Neuronal stem cell (in vitro differentiated cells): Measurements from ENCODE around the gene VRK1. TPM values are rescaled to one million over a fixed set of nuclear protein-coding genes. Genes with fewer than 3 reads are reported as not detected.

ENCODE experiments used
- DNase-seq: peaks from one replicate; pipeline ENCODE4 v3.0.0-alpha.2; 2013; ENCODE audit warnings: low spot score
- H2AFZ ChIP-seq: one replicate; pipeline ENCODE4 v1.6.1; 2013; ENCODE audit warnings: mild to moderate bottlenecking, low read length, inconsistent platforms
- H2AK5ac ChIP-seq: 2 replicates; pipeline ENCODE4 v1.6.1; 2013; ENCODE audit warnings: low read depth, mild to moderate bottlenecking, inconsistent platforms, low read length, moderate library complexity, mixed read lengths
- H2BK120ac ChIP-seq: 2 replicates; pipeline ENCODE4 v1.6.1; 2013; ENCODE audit warnings: low read depth, mild to moderate bottlenecking, inconsistent platforms, low read length, moderate library complexity, mixed read lengths
- H2BK12ac ChIP-seq: one replicate; pipeline ENCODE4 v1.6.1; 2013; ENCODE audit warnings: low read length, inconsistent platforms
- H2BK15ac ChIP-seq: 2 replicates; pipeline ENCODE4 v1.6.1; 2013; ENCODE audit warnings: mild to moderate bottlenecking, low read length, inconsistent platforms, mixed read lengths
- H2BK5ac ChIP-seq: one replicate; pipeline ENCODE4 v1.6.1; 2013; ENCODE audit warnings: inconsistent platforms, mild to moderate bottlenecking, low read length, moderate library complexity
- H3K14ac ChIP-seq: one replicate; pipeline ENCODE4 v1.6.1; 2013; ENCODE audit warnings: low read length, inconsistent platforms
- H3K18ac ChIP-seq: 2 replicates; pipeline ENCODE4 v1.6.1; 2013; ENCODE audit warnings: low read length, inconsistent platforms
- H3K23ac ChIP-seq: 2 replicates; pipeline ENCODE4 v1.6.1; 2013; ENCODE audit warnings: low read depth, mild to moderate bottlenecking, mixed read lengths, low read length, inconsistent platforms; ENCODE audit not compliant: poor library complexity
- H3K27ac ChIP-seq: replicated peaks from 3 replicates; pipeline ENCODE4 v1.5.1; 2013; ENCODE audit warnings: low read length, inconsistent platforms
- H3K27me3 ChIP-seq, 3 experiments: 2 replicates each; pipeline ENCODE4 v1.6.1; 2013; ENCODE audit warnings: low read length in 3 of 3, mild to moderate bottlenecking in 2 of 3, inconsistent platforms in 1 of 3, low read depth in 1 of 3, mixed read lengths in 1 of 3, moderate library complexity in 1 of 3; ENCODE audit not compliant: control insufficient read depth in 3 of 3, insufficient read depth in 3 of 3
- H3K36me3 ChIP-seq, 2 donors: replicated peaks in 1 of 2; 2 replicates each; pipeline ENCODE4 v1.6.1; 2013; ENCODE audit warnings: low read length in 2 of 2; ENCODE audit not compliant: control insufficient read depth in 2 of 2, insufficient read depth in 2 of 2
- H3K4ac ChIP-seq: 2 replicates; pipeline ENCODE4 v1.6.1; 2013; ENCODE audit warnings: inconsistent platforms, mild to moderate bottlenecking, low read length, moderate library complexity
- H3K4me1 ChIP-seq, 2 donors: 1 replicate in 1 of 2; 2 replicates in 1 of 2; pipeline ENCODE4 v1.6.1; 2013; ENCODE audit warnings: low read length in 2 of 2, low read depth in 1 of 2; ENCODE audit not compliant: control insufficient read depth in 2 of 2, insufficient read depth in 1 of 2
- H3K4me2 ChIP-seq: one replicate; pipeline ENCODE4 v1.6.1; 2013; ENCODE audit warnings: mild to moderate bottlenecking, low read length, inconsistent platforms; ENCODE audit not compliant: insufficient read depth, poor library complexity, severe bottlenecking
- H3K4me3 ChIP-seq, 2 donors: 2 replicates each; pipeline ENCODE4 v1.5.1; 2013; ENCODE audit warnings: low read length in 2 of 2, mild to moderate bottlenecking in 2 of 2, inconsistent platforms in 1 of 2, moderate library complexity in 1 of 2
- H3K79me1 ChIP-seq: one replicate; pipeline ENCODE4 v1.6.1; 2013; ENCODE audit warnings: low read depth, mild to moderate bottlenecking, inconsistent platforms, low read length, moderate library complexity
- H3K9ac ChIP-seq: one replicate; pipeline ENCODE4 v1.6.1; 2013; ENCODE audit warnings: mild to moderate bottlenecking, low read depth, low read length, inconsistent platforms; ENCODE audit not compliant: poor library complexity
- H3K9me3 ChIP-seq, 2 donors: replicated peaks in 1 of 2; 2 replicates each; pipeline versions ENCODE3 to v1.6.1; 2013; ENCODE audit warnings: low read length in 2 of 2, mild to moderate bottlenecking in 2 of 2, inconsistent platforms in 1 of 2, low read depth in 1 of 2, mixed read lengths in 1 of 2, moderate library complexity in 1 of 2; ENCODE audit not compliant: control insufficient read depth in 2 of 2, insufficient read depth in 1 of 2
- H4K8ac ChIP-seq: one replicate; pipeline ENCODE4 v1.6.1; 2013; ENCODE audit warnings: low read depth, mild to moderate bottlenecking, inconsistent platforms, low read length, moderate library complexity
- H4K91ac ChIP-seq: one replicate; pipeline ENCODE4 v1.6.1; 2013; ENCODE audit warnings: low read length, low read depth, mild to moderate bottlenecking, inconsistent platforms; ENCODE audit not compliant: poor library complexity
- WGBS, 2 donors: extraction: QIAGEN DNeasy Blood & Tissue Kit; methylation state at CpG; one replicate each; pipeline ENCODE4 v1.1.7; 2013; ENCODE audit warnings: missing lambda C conversion rate in 2 of 2, mixed read lengths in 1 of 2; ENCODE audit not compliant: insufficient read length in 2 of 2, insufficient replicate concordance in 1 of 2; ENCODE audit errors: extremely low coverage in 2 of 2; 5-methylcytosine and 5-hydroxymethylcytosine counted together
- polyA plus RNA-seq, 2 experiments: library from polyadenylated mRNA; stranded (reverse); fragments of 200-250 nt; gene quantifications; one replicate each; pipeline ENCODE4 v1.2.3, GENCODE V29; 2013

Gene VRK1, protein sequence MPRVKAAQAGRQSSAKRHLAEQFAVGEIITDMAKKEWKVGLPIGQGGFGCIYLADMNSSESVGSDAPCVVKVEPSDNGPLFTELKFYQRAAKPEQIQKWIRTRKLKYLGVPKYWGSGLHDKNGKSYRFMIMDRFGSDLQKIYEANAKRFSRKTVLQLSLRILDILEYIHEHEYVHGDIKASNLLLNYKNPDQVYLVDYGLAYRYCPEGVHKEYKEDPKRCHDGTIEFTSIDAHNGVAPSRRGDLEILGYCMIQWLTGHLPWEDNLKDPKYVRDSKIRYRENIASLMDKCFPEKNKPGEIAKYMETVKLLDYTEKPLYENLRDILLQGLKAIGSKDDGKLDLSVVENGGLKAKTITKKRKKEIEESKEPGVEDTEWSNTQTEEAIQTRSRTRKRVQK
- polyA plus RNA-seq (2013, experiment 1 of 2): 64.4 TPM
- polyA plus RNA-seq (2013, experiment 2 of 2): 72.3 TPM

DNA sequence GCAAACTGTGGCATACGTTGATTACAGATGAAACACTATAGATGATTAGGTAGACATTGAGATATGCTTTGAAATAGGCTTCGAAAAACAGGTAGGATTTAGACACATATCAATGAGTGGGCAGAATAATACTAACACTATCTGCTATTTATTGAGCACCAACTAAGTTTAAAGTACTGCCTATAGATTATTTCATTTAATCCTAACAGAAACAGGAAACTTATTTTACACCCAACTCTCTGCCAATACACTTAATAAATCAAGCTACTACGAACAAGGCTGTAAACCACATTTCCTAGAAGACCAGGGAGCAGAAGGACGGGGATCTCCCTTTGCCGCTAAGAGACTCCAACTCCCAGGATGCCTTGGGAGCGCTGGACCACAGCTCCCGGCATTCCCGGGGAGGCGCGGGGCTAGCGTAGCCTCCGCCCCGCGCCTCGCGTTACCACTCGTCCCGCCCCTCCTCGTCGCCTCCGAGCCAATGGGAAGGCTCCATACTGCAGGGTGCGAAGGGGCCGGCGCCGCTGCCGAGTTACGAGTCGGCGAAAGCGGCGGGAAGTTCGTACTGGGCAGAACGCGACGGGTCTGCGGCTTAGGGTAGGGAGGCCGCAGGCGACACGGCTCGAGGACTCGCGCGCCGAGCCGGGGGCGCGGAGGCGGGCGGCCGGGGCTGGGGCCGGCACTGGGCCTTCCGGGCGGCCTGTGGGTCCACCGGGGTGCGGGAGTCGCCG, at the start of gene VRK1:
TSS of gene VRK1 (plus strand) at position 532 of the 731 bp plus-strand sequence. CDS start 36,090 bp downstream, outside the sequence.
- H3K36me3 ChIP-seq: peaks cover 0 to 10% of the 10 kb centered on the region in 2 donors
- peak; percentile 95 for DNase-seq
- H3K23ac ChIP-seq: peak within 1 kb of the TSS; percentile 91
- H2BK5ac ChIP-seq: no peak within 1 kb of the TSS
- peak within 1 kb of the TSS; percentile 21 for H2AK5ac ChIP-seq
- no peak within 1 kb of the TSS for H2BK120ac ChIP-seq
- H4K8ac ChIP-seq: no peak within 1 kb of the TSS
- peak within 1 kb of the TSS; percentile 92 for H3K18ac ChIP-seq
- H2AFZ ChIP-seq: peak within 1 kb of the TSS; percentile 86
- peak within 1 kb of the TSS; percentile 89 for H3K14ac ChIP-seq
- peak within 1 kb of the TSS; percentile 95 to 99 for H3K4me3 ChIP-seq
- WGBS, 2 donors: no CpG with 5 or more reads among the region's 57 CpGs
- no peaks in the 10 kb centered on the region for H3K27me3 ChIP-seq
- no peak within 1 kb of the TSS for H3K4ac ChIP-seq
- no peak within 1 kb of the TSS for H2BK12ac ChIP-seq
- H3K9me3 ChIP-seq: no peaks in the 10 kb centered on the region
- H3K4me2 ChIP-seq: peak within 1 kb of the TSS; percentile 85
- H3K27ac ChIP-seq: no peak within 1 kb of the TSS
- H3K9ac ChIP-seq: peak within 1 kb of the TSS; percentile 90
- no peak within 1 kb of the TSS for H2BK15ac ChIP-seq
- H3K79me1 ChIP-seq: peaks cover 8% of the 10 kb centered on the region
- H3K4me1 ChIP-seq: peaks cover 0 to 9% of the 10 kb centered on the region in 2 donors
- no peak within 1 kb of the TSS for H4K91ac ChIP-seq

GRCh38 chr14:96747608-96748007, 49.6 kb upstream of the VRK1 start:
- Histone ChIP-seq H3K27me3 (peaks cover 0 to 38% (median 0%) of the 10 kb centered on the region in 3 experiments), H3K4me1 (no peaks in the 10 kb centered on the region), H3K14ac (no peak overlapping the region), H3K18ac (no peak overlapping the region), H3K4me2 (no peak overlapping the region), H3K36me3 (no peaks in the 10 kb centered on the region), H3K27ac (no peak overlapping the region), H3K9me3 (peaks cover 0 to 2% of the 10 kb centered on the region in 2 donors), H2BK15ac (no peak overlapping the region), H2AFZ (no peak overlapping the region), H2AK5ac (no peak overlapping the region), H3K23ac (no peak overlapping the region), H2BK5ac (no peak overlapping the region), H2BK12ac (no peak overlapping the region), H4K8ac (no peak overlapping the region), H3K79me1 (no peaks in the 10 kb centered on the region), H4K91ac (no peak overlapping the region), H3K9ac (no peak overlapping the region), H3K4me3 (no peak overlapping the region), H3K4ac (no peak overlapping the region), H2BK120ac (no peak overlapping the region)
- WGBS, 2 donors: no CpG with 5 or more reads among the region's 10 CpGs
- no peak for DNase-seq

GRCh38 chr14:96748362-96748761, 48.8 kb upstream of the VRK1 start:
- Histone ChIP-seq H3K79me1 (no peaks in the 10 kb centered on the region), H3K27ac (no peak overlapping the region), H4K8ac (no peak overlapping the region), H3K14ac (no peak overlapping the region), H3K4ac (no peak overlapping the region), H2AFZ (no peak overlapping the region), H3K4me3 (no peak overlapping the region), H3K36me3 (no peaks in the 10 kb centered on the region), H2BK5ac (no peak overlapping the region), H3K27me3 (peaks cover 0 to 32% (median 0%) of the 10 kb centered on the region in 3 experiments), H2BK120ac (no peak overlapping the region), H3K4me1 (no peaks in the 10 kb centered on the region), H4K91ac (no peak overlapping the region), H3K4me2 (no peak overlapping the region), H2BK15ac (no peak overlapping the region), H3K23ac (no peak overlapping the region), H3K18ac (no peak overlapping the region), H3K9ac (no peak overlapping the region), H3K9me3 (peaks cover 0 to 2% of the 10 kb centered on the region in 2 donors), H2AK5ac (no peak overlapping the region), H2BK12ac (no peak overlapping the region)
- WGBS, 2 donors: no CpG with 5 or more reads among the region's 6 CpGs
- DNase-seq: no peak

- no peak overlapping the region for H2AFZ ChIP-seq
- H3K18ac ChIP-seq: no peak overlapping the region
- no peak overlapping the region for H2BK12ac ChIP-seq
- no peak overlapping the region for H2BK120ac ChIP-seq
- no peak overlapping the region for H4K91ac ChIP-seq
- H2BK15ac ChIP-seq: no peak overlapping the region
- H3K27me3 ChIP-seq: peaks cover 0 to 8% (median 0%) of the 10 kb centered on the region in 3 experiments
- no peak overlapping the region for H3K14ac ChIP-seq
- H3K4me1 ChIP-seq: peaks cover 16 to 17% of the 10 kb centered on the region in 2 donors
- H3K9me3 ChIP-seq: no peaks in the 10 kb centered on the region
- H3K4me2 ChIP-seq: no peak overlapping the region
- no peak overlapping the region for H3K23ac ChIP-seq
- H3K9ac ChIP-seq: no peak overlapping the region
- H3K4me3 ChIP-seq: no peak overlapping the region
- H3K4ac ChIP-seq: no peak overlapping the region
- no peak overlapping the region for H2BK5ac ChIP-seq
- H3K79me1 ChIP-seq: no peaks in the 10 kb centered on the region
- no CpG with 5 or more reads among the region's 3 CpGs for WGBS, 2 donors
- H2AK5ac ChIP-seq: no peak overlapping the region
- no peak overlapping the region for H3K27ac ChIP-seq
- DNase-seq: no peak
- H3K36me3 ChIP-seq: no peaks in the 10 kb centered on the region
- no peak overlapping the region for H4K8ac ChIP-seq
These were observed 45.7 kb upstream of the VRK1 start for GRCh38 chr14:96751505-96751904.
